Globus pallidus (tissue), 1 donor: ENCODE data around the gene ZBTB20.

Experiments
- DNase-seq: peaks from one replicate; pipeline ENCODE4 v3.0.0-alpha.2; 2015; ENCODE audit warnings: low spot score

ZBTB20 gene

DNA sequence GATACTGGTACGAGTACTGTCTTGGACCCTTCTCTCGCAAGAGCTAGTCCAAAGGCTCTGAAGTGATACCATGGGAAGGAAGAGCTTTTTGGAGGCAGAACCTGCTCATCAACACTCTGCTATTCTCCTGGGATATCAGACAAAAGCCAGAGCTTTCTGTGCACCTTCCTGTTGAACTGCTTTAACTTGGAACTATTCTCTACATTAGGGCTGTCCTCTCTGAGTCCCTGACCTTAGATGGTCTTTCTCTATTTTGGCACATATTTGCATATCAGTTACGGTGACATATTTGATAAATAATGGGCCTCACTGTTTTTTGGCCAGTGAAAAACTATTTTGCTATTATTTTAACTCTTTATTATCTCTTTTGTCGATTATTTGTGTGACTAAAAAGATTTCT lies 706.4 kb downstream of the ZBTB20 start:
- DNase-seq = no peak

DNA sequence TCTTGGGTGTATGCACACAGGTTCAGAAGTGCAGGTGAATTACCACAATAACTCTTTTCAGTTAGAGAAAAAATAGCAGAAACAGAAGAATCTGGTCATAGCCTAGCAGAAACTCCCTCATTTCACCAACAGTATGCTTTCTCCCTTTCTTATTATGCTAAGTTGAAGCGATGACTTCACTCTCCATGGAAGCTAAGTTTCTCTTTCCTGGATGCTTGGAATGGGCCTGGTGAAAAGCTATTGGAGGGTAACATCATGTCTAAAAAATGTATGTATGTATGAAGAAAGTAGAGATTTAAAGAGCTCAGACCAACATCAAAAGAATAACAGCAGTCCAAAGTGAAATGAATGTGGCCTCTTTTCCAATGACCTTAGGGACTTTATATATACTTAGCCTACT lies 707.8 kb downstream of the ZBTB20 start:
- no peak for DNase-seq

DNA sequence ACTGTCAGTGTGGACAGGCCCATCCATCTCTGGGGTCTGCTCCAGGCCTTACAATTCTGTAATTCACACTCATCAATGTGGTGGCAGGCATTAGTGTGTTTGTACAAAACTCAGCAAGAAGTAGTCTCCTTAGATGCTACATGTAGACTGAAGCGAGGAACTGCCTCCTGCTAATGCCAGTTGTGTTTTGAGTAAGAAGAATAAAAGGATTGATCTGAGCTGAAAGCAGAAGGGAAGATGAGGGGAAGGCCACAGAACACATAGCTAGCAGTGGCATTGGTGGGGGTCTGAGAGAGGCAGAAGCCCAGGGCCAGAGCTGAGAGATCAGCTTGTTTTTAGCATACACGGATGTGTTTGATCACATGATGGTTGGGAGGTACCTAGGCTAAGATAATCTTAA lies 709.2 kb downstream of the ZBTB20 start:
- no peak for DNase-seq

DNA sequence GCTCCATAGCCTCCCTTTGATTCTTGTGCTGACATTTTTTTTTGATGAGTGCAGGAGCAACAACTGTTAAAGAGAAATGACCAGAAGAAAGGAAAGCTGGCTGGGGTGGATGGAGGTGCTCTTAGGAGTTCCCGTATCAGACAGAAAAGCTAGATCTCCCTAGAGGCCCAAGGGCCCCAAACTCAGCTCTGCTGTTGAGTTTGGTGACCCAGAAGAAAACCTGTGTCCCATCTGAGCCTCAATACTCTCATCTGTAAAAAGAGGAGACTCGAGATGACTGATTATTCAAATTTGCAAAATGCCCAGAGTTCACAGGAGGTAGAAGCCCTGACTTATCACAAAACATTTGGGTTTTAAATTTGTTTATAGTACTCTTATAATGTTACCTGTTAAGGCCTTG lies 710.9 kb downstream of the ZBTB20 start:
- DNase-seq = no peak

DNA sequence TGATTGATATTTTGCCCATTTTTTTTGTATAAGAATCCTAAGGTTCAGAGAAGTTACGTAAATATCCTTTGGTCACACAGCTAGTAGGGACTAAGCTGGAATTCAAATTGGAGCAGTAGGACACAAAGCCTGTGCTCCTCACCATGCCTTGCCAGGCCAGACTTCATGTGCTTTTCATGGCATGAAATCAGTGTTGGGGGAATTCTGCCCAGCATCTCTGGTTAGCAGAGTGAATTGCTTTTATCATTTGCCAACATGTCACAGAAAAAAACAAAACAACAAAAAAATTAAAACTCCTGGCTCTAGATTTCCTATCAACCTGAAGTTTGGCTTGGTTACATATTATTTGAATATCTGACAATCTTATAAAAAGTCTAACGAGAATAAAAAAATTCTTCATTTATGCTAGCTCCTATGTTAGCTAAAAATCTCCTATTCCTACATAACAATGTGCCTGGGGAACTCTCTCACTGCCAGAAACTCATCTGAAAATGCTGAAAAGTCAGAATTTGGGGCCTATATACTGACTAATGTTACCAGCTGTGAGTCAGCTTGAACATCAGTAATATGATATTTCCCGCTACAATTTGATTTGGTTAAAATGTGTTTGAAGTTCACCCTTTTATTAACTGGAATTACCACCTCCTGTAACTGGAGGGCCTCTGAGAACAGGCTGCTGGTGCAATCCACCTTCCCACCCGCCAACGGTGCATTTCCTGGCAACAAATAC lies 711.5 kb downstream of the ZBTB20 start:
- DNase-seq = no peak

GRCh38 chr3:114432310-114432709 lies 714.8 kb downstream of the ZBTB20 start:
- no peak for DNase-seq

DNA sequence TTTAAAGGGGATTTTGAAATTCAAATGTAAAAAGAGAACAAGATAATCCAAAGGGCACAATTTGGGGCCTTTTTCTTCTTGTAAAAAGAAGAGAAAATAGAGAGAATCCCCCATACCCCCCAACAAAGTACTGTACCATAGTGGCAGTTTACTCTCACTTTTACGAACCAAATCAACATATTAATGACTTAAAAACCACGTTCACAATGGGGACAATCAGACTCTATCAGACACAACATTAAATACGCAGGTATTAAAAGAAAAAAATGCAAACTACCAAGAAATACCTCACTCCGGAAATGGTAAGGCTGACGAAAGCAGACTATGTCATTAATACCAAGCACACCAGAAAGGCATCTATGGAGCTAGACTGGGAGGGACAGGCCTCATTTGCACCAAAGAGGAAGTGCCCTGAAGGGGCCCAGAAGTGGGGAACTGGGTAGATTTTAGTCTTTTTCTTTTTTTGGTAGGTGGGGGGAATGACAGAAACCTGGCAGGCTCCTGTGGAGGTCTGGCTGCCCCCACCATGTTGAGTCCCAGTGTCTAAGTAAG lies 719.0 kb downstream of the ZBTB20 start:
- no peak for DNase-seq

GRCh38 chr3:114427285-114428043 lies 719.6 kb downstream of the ZBTB20 start:
- DNase-seq = no peak

DNA sequence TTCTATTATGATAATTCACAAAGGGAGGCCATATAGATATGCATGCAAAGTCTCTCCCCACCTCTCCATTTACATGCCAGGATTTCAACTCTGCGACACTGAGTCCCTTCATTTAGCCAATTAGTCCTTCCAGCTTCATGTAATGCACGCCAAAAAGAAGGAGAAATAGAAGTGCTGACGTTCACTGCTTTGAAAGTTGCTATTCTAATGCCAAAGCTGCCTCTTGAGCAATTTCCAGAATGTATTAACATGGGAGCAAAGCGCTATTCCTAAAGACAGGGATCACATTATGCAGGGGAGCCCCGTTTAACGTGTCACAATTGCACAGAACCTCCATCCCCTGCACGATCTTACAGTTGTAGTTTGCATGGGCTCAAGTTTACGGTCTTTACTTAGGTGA lies 722.8 kb downstream of the ZBTB20 start:
- peak; percentile 71 for DNase-seq

DNA sequence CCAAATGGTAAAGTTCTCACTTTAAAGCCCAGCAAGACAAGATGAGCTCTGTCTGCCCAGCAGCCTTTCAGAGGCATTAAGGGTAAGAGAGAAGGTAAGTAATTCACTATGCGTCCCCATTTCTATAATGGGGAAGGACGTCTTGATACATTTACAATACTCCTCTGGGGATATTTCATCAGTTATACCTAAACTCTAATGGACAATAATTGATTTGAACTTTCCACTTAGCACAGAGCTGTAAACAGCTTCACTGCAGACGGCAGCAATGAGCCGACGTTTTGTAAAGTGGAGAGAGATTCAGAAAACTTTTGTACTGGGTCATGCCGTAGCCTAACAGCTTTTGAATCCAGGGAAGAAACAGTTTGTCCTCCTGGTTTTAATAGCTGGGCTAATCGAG lies 725.9 kb downstream of the ZBTB20 start:
- no peak for DNase-seq

GRCh38 chr3:114420072-114420471 lies 727.0 kb downstream of the ZBTB20 start:
- no peak for DNase-seq

DNA sequence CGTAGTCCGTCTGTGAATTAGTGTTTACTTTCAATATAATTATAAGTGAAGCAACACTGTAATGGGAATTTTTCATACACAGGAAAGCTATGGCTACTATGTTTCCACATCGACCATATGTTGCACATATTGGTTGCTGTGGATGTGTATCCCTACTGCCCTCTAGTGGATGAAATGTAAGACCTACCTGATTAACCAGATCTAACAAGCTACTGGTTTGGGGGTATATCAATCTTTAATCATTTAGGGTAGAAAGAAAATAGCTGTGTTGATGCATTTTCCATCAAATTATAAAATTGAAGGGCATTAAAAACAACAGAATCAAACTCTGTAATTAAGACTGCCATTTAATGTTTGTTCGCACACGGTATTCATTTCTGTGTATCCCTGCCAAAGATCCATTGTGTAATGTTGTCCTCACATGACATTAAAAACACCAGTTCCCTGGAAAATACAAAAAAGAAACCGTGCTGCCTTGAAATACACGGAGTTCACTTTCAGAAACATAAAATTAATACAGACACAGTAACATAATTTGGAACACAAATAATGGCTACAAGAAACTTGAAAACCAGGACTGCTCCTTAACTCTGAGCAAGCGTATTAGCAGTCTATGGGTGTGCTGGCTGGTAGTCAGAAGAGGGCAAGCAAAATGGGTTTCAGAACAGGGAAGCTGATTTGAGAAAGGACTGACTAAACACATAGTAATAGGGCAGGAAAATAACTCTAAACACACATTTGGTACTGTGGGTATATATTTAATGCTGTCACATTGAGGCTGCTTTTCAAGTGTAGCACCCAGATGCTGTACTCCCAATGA lies 728.2 kb downstream of the ZBTB20 start:
- DNase-seq = peak; percentile 78

DNA sequence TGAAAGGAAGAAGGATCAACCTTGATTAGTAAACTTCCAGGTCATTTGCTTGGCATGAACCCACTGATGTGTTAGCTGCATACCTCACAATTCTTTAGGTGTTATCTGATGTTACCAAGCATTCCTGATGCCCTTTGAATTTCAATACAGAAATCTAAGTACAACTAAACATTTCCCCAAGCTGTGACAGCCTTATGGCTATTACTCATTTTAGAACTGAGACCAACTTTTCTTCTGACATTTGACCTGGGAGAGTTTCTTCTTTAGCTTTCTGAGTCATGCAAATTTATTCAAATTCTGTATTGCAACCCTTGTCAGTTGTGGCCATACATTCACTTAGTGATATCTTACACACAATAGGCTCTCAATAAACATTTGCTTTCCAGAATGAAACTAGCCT lies 729.0 kb downstream of the ZBTB20 start:
- no peak for DNase-seq

- no peak for DNase-seq
These were observed 729.4 kb downstream of the ZBTB20 start for GRCh38 chr3:114417675-114418074.

DNA sequence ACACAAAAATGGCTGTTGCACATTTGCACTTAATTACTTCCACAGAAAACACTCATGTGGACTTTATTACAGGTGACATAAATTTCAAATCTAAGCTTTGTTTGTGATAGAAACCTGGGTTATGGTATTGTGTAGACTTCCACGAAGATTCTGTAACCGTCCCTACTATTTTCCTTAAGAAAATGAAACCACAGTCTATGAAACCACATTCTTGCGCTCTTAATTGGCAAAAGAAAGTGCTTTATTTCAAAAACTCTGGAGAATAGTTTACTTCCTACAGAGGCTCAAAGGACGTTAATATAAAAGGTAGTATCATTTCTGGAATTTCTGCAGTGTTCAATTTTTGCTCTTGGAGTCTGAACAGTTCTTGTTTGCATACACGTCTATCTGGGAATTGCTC lies 729.8 kb downstream of the ZBTB20 start:
- DNase-seq = no peak

GRCh38 chr3:114411811-114412803 lies 735.0 kb downstream of the ZBTB20 start:
- no peak for DNase-seq

DNA sequence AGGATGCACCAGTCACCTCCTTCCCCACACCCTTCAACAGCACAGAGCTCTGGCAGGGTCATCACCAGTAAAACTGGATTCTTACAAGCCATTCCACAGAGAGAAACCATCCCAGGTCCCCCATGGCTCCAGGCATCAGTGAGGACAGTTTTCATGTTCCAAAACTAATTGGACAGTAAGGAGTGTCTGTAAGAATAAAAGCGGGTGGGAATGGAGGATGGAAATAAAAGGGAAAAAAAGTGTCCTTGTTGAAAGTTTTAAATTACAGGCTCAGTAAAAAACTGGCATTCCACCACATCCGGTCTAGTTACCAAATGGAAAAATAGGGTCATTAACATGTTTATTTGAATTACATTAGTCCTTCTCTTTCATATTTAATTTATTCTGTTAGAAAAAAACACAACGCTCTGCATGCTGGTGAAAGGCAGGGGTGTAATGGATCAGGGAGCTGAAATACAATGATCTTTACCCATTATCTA lies 735.9 kb downstream of the ZBTB20 start:
- no peak for DNase-seq

DNA sequence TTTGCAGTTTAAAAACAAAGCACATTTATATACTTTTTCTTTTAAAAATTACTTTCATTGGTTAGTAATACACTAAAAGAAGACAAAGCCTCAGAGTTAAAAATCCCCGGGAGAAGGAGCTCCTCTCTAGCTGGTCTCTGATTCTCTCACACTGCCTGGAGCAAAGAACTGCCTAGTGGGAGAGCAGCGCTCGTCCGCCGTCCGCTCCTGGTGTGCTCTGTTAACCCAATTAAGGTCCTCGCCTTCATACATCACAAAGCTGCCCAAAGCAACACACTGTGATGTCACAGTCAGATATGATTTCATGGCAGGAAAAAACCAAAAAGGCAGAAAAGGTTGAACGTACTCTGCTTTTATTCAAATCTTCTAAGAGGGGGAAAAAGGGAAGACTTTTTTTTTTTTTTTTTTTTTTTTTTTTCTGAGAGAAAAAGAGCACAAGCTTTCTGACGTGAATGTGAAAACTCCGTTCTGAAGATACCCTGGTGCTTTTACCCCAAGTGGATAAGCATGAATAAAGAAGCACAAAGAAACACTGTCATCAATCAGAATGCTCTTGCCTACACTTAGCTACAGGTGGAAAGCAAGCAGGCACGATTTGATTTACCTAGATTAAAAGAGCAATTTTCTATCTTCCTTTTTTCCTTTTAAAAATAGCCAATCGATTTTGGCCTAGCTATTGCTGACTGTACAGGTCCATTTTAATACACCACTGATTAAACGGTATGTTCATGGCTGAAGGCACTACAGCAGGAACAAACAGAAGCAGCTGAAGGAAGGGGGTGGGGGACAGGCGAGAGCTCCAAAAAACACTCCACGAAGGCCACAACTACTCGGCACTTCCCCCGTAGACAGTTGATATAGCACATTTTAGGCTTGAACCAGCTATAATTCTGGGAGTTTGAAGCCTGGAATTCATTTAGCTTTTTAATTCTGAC lies 738.1 kb downstream of the ZBTB20 start:
- DNase-seq = no peak

GRCh38 chr3:114406922-114407321 lies 740.2 kb downstream of the ZBTB20 start:
- no peak for DNase-seq

- no peak for DNase-seq
These were observed 740.8 kb downstream of the ZBTB20 start for GRCh38 chr3:114406286-114406685.
